Effector CD4-positive, alpha-beta T cell (primary cell): ENCODE data around the gene FIG4.
"Not testable (repeated sequence)": the region's sequence is repeated elsewhere in the genome, so short reads cannot be mapped to it uniquely, and the experiment has no call there.

Experiments used
- DNase-seq: peaks from one replicate; pipeline ENCODE4 v3.0.0-alpha.2; 2020

Gene FIG4

GRCh38 chr6:109861946-109862345, 170.8 kb downstream of the FIG4 start:
- no peak for DNase-seq

DNA sequence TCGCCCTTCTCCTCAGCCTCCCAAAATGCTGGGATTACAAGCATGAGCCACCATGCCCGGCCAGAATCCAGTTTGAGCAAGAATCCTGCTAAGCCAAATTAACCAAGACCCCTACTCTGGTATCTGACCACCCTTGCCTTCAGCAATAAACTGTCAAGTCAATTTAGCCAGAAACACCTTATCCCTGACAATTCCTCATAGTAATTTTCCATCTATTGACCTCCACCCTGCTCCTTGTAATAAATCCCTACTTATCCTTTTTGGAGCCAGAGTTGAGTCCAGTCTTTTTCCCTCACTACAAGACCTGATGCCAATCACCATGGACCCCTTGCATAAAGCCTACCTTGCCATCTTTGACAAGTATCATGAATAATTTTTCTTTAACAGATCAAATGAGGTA, 173.0 kb downstream of the FIG4 start:
- DNase-seq = no peak

- no peak for DNase-seq
These were observed 174.9 kb downstream of the FIG4 start for GRCh38 chr6:109865968-109866367.

GRCh38 chr6:109867009-109867969, 176.2 kb downstream of the FIG4 start:
- no peak for DNase-seq

- no peak for DNase-seq
These were observed 176.9 kb downstream of the FIG4 start for GRCh38 chr6:109867970-109868358.

GRCh38 chr6:109869398-109870088, 178.4 kb downstream of the FIG4 start:
- DNase-seq = not testable (repeated sequence)

- no peak for DNase-seq
These were observed 179.0 kb downstream of the FIG4 start for GRCh38 chr6:109870089-109870410.

GRCh38 chr6:109872549-109872948, 181.5 kb downstream of the FIG4 start:
- no peak for DNase-seq

- DNase-seq = no peak
These were observed 182.0 kb downstream of the FIG4 start for GRCh38 chr6:109872968-109873545.

DNA sequence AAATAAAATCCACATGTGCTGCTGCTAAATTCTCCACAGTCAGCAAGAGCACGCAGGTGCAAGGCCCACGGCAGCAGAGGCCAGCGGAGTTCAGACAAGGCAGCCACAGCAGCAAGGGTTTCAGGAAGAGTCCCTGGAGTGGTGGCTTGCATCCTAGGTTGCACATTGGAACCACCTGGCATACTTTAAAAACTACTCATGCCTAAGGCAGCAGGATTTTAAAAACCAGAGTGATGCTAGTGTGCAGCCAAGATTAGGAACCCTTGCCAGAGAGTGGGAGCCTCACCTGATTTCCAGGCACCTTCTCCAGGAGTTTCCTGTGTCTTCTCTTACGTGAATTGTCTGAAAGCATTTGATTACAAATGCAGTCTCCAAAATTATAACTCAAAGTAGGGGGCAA, 183.0 kb downstream of the FIG4 start:
- no peak for DNase-seq

DNA sequence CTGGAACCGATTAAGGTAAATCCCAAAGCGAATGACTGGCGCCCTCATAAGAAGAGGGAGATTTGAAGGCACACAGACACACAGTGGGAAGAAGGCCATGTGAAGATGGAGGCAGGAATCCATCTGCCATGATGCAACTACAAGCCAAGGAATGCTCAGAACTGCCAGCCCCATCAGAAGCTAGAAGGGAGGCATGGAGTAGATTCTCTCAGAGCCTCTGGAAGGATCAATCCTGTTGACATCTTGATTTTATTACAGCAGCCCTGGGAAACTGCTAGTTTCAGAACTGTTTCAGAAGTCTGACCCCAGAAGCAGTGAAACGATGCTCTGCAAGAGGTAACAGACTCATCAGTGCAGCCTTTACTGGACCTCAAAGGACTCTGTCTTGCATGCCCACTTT, 183.5 kb downstream of the FIG4 start:
- DNase-seq = no peak
